Activated CD8-positive, alpha-beta memory T cell treated with anti-CD3 and anti-CD28 coated beads for 48 hours (primary cell): Measurements from ENCODE around the gene COL8A1.

Experiments used
- DNase-seq, 3 experiments: peaks; one replicate each; pipeline ENCODE4 v3.0.0-alpha.2; 2020; ENCODE audit warnings: low read depth in 2 of 3, low spot score in 2 of 3

The COL8A1 gene

GRCh38 chr3:99760031-99760430 lies 121.6 kb downstream of the COL8A1 start:
- no peak for DNase-seq

DNA sequence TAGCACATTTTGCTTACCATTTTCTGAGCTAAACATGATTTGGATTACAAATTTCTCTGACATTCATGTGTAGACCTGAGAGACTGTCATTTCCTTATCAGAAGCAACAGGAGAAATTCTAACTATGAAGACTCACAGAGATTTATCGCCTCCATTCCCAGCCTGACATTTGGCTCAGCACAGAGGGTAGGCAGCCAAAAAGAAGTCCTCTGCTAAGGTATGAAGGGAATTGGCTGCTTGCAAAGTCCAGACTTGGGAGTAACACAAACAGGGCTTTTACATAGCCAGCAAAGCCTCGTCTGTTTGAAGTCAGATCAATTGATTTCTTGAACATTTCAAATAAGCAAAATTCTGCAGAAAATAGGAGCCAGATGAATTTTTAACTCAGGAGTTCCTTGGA lies 122.2 kb downstream of the COL8A1 start:
- DNase-seq = no peak

DNA sequence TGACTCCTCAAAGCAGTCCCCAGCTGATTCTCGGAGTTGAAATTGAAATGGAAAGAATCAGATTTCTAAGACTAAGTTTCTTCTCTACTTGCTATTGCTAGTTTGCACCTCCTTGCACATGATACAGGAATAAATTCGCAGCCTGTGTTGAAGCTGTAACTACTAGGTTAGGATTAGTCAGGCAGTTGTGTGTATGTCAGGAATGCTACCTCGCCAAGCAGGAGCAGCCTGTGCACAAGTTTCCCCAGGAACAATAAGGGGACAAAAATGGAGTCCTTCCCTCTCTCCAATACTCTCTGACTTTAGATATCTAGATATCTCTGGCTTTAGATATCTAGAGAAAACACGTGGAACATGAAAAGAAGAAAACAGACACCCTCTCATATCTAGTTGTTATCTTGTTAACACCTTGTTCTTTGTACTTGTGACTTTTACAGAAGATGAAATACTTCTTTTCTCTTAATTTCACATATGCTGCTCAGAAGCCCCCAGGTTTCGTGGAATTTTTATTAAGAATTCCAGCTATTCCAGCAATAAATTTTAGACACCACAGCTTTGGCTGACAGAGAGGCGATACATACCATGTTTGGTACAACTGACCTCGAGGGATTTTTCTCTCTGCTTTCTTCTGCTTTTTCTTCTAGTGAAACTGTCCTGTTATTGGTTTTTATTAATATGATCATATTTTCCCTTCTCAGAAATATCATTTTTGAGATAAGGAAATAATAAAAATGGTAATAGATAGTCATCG lies 123.2 kb downstream of the COL8A1 start:
- no peak for DNase-seq

GRCh38 chr3:99762901-99763300 lies 124.5 kb downstream of the COL8A1 start:
- DNase-seq = no peak

GRCh38 chr3:99764377-99764776 lies 126.0 kb downstream of the COL8A1 start:
- no peak for DNase-seq

DNA sequence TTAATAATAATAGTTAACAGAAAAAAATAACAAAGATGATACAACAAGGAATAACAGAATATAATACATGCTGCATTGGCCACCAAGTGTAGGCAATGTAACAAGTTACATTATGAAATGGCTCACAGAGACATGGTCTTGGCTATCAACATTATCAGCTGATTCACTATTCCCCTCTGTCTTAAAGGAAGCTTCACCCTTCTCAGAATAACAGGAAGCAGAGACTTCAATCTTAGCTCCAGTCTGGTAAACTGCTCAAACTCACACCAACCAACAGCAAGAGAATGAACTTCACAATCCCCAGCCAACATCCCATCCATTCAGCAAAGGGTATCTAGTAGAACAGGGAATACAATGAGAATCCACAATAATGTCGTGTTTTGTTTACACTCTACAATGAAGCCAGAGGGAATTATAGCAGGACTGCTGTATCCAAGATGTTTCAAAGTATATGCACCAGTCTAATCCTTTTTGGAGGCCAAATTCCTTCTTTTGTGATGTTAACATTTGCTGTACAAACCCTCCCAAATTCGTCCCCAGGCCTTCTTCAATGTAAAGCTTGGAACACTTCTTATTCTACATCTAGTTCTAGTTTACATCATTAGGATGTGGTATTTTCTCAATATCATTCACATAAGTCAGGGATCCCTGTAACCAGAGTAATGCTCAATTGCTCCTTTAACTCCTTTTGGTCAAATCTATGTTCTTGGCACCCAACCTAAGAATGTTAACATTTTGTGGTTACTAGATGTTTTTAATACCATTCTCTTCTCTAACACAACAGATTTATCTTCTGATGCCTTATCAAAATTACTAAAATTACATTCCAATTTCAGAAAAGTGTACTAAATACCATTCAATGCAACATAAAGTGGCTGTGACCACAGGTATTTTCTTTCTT lies 126.9 kb downstream of the COL8A1 start:
- DNase-seq = no peak

- no peak for DNase-seq
These were observed 128.9 kb downstream of the COL8A1 start for GRCh38 chr3:99767291-99767690.

- DNase-seq = no peak
These were observed 129.7 kb downstream of the COL8A1 start for GRCh38 chr3:99768126-99768525.

GRCh38 chr3:99768808-99769501 lies 130.6 kb downstream of the COL8A1 start:
- no peak for DNase-seq

DNA sequence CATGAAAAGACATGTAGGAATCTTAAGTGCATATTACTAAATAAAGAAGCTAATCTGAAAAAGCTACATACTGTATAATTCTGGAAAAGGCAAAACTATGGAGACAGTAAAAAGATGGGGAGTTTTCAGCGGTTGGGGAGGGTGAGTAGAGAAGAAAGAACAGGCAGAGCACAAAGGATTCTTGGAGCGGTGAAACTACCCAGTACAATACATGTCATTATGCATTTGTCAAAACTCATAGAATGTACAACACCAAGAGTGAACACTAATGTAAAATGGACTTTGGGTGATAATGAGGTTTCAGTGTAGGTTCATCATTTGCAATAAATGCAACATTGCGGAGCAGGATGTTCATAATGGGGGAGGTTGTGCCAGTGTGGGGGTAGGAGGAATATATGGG lies 133.8 kb downstream of the COL8A1 start:
- no peak for DNase-seq

- no peak for DNase-seq
These were observed 134.3 kb downstream of the COL8A1 start for GRCh38 chr3:99772671-99773070.

DNA sequence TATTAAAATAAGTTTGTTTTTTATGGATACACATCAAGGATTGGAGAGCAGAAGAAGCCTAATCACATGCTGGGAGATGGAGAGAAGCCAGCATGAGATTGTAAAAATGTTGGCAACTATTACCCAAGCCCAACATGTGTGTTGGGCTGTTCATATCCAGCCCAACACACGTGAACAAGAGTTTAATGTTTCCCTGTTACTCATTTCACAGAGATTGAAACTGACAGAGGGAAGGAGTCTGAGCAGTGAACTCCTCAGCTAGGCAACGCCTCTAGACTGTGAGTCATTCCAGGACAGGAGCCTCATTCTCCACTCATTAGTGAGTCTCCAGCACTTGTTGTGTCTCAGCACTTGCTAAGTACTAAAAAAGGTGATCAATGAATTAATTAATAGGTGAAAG lies 136.1 kb downstream of the COL8A1 start:
- DNase-seq = no peak

DNA sequence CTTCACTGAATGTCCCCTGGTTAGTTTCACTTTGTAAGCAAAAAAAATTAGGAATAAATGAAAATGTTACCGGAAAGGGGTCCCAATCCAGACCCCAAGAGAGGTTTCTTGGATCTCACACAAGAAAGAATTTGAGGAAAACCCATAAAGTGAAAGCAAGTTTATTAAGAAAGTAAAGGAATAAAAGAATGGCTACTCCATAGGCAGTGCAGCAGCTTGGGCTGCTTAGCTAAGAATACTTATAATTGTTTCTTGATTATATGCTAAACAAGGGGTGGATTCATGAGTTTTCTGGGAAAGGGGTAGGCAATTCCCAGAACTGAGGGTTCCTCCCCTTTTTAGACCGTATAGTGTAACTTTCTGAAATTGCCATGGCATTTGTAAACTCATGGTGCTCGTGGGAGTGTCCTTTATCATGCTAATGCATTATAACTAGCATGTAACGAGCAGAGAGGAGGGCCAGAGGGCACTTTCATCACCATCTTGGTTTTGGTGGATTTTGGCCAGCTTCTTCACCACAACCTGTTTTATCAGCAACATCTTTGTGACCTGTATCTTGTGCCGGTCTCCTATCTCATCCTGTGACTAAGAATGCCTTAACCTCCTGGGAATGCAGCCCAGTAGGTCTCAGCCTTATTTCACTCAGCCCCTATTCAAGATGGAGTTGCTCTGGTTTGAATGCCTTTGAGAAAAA lies 138.3 kb downstream of the COL8A1 start:
- DNase-seq = no peak

DNA sequence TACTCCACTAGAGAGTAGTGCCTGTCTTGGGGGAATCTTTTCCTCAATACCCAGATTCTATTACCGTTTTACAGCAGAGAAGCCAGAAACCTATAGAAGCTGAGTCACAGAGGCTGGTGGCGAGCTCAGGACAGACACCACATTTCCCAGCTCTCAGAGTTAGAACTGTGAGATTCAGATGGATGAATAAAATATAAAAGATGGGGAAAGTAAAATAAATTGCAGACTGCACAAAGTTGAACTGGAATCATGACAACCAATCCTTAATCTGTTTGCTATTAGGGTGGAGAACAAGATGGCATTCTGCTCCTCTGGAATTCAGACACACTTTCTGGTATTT lies 138.8 kb downstream of the COL8A1 start:
- DNase-seq = no peak

DNA sequence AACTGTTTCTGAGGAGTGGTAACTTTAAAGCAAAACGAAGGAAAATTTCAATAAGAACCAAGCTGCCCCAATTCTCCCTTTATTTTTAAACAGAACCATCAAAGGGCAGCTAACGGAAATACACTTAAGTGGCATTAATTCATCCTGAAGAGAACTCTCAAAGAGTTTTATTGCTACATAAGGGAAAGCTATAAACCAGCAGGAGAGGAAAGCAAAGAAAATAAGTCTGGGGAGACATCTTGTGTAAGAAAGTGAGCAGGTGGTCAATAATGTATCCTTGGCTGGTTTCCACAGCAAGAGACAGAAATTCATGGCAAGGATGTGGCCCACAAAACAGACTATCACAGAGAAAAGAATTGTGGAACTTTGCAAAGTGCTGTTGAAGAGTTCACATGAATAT lies 139.3 kb downstream of the COL8A1 start:
- DNase-seq = no peak

- no peak for DNase-seq
These were observed 142.4 kb downstream of the COL8A1 start for GRCh38 chr3:99780749-99781148.

DNA sequence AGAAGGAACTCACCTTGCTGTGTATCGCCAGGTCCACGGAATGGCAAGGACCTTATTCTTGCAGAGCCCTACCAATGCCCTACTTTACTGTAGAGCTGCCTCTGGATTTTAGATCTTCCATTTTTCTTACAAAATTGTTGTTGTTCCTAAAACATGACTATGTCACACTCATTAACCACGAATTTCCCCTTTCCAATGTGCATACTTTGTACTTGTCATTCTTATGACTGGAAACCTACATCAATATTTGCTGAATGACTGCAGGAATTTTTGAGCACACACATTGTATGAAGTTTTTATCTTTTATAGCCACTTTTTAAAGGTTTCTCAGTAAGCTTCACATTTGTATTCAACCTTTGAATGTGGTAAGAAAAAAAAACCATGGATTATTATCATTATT lies 143.4 kb downstream of the COL8A1 start:
- DNase-seq = no peak

GRCh38 chr3:99783011-99783573 lies 144.7 kb downstream of the COL8A1 start:
- no peak for DNase-seq

GRCh38 chr3:99789011-99789721 lies 150.8 kb downstream of the COL8A1 start:
- no peak for DNase-seq

DNA sequence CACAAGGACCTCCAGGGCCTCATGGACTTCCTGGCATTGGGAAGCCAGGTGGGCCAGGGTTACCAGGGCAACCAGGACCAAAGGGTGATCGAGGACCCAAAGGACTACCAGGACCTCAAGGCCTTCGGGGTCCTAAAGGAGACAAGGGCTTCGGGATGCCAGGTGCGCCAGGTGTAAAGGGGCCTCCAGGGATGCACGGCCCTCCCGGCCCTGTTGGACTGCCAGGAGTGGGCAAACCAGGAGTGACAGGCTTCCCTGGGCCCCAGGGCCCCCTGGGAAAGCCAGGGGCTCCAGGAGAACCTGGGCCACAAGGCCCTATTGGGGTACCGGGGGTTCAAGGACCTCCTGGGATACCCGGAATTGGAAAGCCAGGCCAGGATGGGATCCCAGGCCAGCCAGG lies 156.1 kb downstream of the COL8A1 start:
- no peak for DNase-seq
